A673 (cell line): ENCODE results near the gene RNF223.

Experiments used
- CTCF ChIP-seq: fragments of 300-800, 200-600 bp; sonication (generic); conservative IDR thresholded peaks from 2 replicates; pipeline ENCODE4 v1.5.1; 2017; ENCODE audit warnings: low read depth, mild to moderate bottlenecking, antibody characterized with exemption, low read length, moderate library complexity, mixed read lengths
- EZH2 ChIP-seq: fragments of 200-600 bp; sonication (generic); IDR thresholded peaks from 2 replicates; pipeline ENCODE4 v1.6.1; 2017; ENCODE audit warnings: borderline replicate concordance, low read depth, mild to moderate bottlenecking, mixed read lengths, antibody characterized with exemption, low read length; ENCODE audit not compliant: poor library complexity, severe bottlenecking

- TF ChIP-seq CTCF (no peak), EZH2 (no peak)
Measured at GRCh38 chr1:1066403-1067283, 7.5 kb downstream of the RNF223 start.
